ENCODE results near the gene NPM3. TPM values are rescaled to one million over a fixed set of nuclear protein-coding genes. Genes with fewer than 3 reads are reported as not detected.

The NPM3 gene
- polyA plus RNA-seq, 1 donor from 2014 or later: 2.9 TPM

Other genes starting within 250 kb of the NPM3 start
- gene POLL, start 195.2 kb downstream of the NPM3 start, polyA plus RNA-seq: 16.5 TPM
- 2.2 TPM for gene DPCD, start 195.1 kb downstream of the NPM3 start, polyA plus RNA-seq
- gene FBXW4, start 88.3 kb downstream of the NPM3 start, polyA plus RNA-seq: 9.9 TPM
- gene FGF8, start 7.3 kb downstream of the NPM3 start, polyA plus RNA-seq: not detected
- gene OGA, start 35.0 kb upstream of the NPM3 start, polyA plus RNA-seq: 47.8 TPM
- gene KCNIP2, start 60.4 kb upstream of the NPM3 start, polyA plus RNA-seq: 14.5 TPM